Measurements from ENCODE around the gene ADH1C. TPM values are rescaled to one million over a fixed set of nuclear protein-coding genes. Genes with fewer than 3 reads are reported as not detected.

ADH1C gene
- total RNA-seq, 1 experiment from 2014 or later = not detected

Other genes starting within 250 kb of the ADH1C start
- gene ADH4, start 208.4 kb downstream of the ADH1C start, total RNA-seq (2021; ENCODE audit: unreplicated experiment) = 0.10 TPM
- 0.18 TPM for gene ADH6, start 133.5 kb downstream of the ADH1C start, total RNA-seq (2021; ENCODE audit: unreplicated experiment)
- not detected for gene ADH1A, start 61.8 kb downstream of the ADH1C start, total RNA-seq (2021; ENCODE audit: unreplicated experiment)
- 0.98 TPM for gene ADH1B, start 31.3 kb downstream of the ADH1C start, total RNA-seq (2021; ENCODE audit: unreplicated experiment)
- gene ADH7, start 82.6 kb upstream of the ADH1C start, total RNA-seq (2021; ENCODE audit: unreplicated experiment) = not detected
- not detected for gene C4orf17, start 158.3 kb upstream of the ADH1C start, total RNA-seq (2021; ENCODE audit: unreplicated experiment)
- 1.4 TPM for gene TRMT10A, start 211.3 kb upstream of the ADH1C start, total RNA-seq (2021; ENCODE audit: unreplicated experiment)
- 0.26 TPM for gene MTTP, start 222.1 kb upstream of the ADH1C start, total RNA-seq (2021; ENCODE audit: unreplicated experiment)